GM10266 (cell line): Measurements from ENCODE around the gene HPSE.
A peak's percentile ranks its signal among the peaks of the same experiment; 100 is the strongest.

Experiments used
- DNase-seq: peaks from one replicate; pipeline ENCODE4 v3.0.0; 2012; ENCODE audit errors: extremely low spot score
- TF ChIP-seq, protein P1 (sequence below): IDR thresholded peaks from 2 replicates; pipeline ENCODE4 v1.5.1; 2012; ENCODE audit warnings: mild to moderate bottlenecking, low read depth; ENCODE audit not compliant: control insufficient read depth, insufficient read depth; ENCODE audit errors: missing control alignments

The HPSE gene

DNA sequence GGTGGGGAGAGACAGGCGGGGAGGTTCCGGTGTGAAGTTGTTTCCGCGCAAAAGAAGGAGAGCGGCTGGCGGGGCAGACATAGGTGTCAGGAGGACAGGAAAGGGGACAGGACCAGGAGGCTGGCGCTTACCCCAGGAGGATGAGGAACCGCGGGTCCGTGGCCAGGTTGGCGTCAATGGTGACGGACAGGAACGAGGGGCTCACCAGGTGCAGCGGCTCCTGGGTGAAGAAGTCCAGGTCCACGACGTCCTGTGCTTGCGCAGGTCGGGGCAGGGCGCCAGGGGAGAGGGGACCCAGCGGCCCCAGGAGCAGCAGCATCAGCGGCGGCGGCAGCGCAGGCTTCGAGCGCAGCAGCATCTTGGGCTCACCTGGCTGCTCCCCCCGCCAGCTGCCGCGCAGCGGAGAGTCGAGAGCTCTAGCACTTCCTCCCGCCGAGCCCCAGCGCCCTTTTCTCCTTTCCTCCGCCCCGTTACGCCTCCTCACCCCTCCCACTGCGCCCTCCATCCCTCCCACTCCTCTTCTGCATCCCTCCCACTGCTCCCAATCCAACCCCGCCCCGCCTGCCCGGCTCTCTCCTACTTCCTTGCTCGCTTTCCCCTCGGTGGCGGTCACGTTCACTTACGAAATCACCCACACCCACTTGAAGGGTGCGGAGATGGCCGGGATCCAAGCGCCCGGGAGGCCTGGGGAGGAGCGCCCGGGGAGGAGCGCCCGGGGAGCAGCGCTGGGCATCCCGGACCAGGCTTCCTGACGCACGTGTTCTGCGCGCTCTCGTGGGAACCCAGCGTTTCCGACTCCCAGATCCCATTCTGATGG is at the start of gene HPSE:
HPSE (minus strand) TSS at position 424 of the 817 bp plus-strand sequence; CDS start at position 358, 66 bp downstream.
- peak; percentile 40 for DNase-seq
- TF ChIP-seq, protein P1, sequence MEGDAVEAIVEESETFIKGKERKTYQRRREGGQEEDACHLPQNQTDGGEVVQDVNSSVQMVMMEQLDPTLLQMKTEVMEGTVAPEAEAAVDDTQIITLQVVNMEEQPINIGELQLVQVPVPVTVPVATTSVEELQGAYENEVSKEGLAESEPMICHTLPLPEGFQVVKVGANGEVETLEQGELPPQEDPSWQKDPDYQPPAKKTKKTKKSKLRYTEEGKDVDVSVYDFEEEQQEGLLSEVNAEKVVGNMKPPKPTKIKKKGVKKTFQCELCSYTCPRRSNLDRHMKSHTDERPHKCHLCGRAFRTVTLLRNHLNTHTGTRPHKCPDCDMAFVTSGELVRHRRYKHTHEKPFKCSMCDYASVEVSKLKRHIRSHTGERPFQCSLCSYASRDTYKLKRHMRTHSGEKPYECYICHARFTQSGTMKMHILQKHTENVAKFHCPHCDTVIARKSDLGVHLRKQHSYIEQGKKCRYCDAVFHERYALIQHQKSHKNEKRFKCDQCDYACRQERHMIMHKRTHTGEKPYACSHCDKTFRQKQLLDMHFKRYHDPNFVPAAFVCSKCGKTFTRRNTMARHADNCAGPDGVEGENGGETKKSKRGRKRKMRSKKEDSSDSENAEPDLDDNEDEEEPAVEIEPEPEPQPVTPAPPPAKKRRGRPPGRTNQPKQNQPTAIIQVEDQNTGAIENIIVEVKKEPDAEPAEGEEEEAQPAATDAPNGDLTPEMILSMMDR = no peak

DNA sequence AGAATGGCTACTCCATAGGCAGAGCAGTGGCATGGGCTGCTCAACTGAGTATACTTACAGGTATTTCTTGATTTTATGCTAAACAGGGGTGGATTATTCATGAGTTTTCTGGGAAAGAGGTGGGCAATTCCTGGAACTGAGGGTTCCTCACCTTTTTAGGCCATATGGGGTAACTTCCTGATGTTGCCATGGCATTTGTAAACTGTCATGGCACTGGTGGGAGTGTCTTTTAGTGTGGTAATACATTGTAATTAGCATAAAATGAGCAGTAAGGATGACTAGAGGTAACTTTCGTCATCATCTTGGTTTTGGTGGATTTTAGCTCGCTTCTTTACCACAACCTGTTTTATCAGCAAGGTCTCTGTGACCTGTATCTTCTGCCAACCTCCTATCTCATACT is 48.2 kb upstream of the HPSE start:
- TF ChIP-seq, protein P1 = no peak
- DNase-seq = no peak

DNA sequence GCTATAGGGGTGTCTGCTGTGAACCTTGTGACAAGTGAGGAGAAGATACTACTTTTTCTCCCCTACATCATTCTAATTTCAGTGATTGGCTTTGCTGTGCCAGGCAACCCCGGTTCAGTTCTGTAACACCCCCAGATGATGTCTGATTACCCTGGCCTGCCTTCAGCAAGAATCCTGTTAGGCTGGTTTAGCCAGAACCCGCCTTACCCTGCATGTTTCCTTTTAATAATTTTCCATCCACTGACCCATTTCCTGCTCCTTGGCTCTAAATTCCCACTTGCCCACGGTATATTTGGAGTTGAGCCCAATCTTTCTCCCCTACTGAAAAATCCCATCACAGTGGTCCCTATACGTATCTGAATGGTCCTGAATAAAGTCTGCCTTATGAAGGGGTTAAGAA is 46.5 kb upstream of the HPSE start:
- TF ChIP-seq, protein P1 = no peak

DNA sequence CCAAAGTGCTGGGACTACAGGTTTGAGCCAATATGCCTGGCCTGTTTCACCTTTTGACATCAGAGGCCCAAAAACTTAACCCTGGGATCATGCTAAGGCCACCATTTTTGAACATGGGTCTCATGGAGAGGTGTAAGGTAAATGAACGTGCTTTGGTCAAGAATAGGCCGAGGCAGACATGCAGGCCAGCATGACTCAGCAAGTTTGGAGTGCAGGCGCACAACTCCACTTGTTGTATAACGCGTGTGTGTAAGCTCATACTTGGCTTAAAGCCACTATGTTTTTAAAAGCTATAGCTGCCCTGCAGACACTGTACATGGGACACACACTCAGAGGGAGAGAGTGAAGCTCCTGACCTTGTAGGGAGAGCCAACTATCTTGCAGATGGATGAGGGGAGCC is 43.8 kb upstream of the HPSE start:
- no peak for DNase-seq
- TF ChIP-seq, protein P1 = no peak

More for the DNA sequence above, 46.5 kb upstream of the HPSE start:
- no peak for DNase-seq

- DNase-seq = no peak
Measured at GRCh38 chr4:83372931-83373330, 38.3 kb upstream of the HPSE start.

DNA sequence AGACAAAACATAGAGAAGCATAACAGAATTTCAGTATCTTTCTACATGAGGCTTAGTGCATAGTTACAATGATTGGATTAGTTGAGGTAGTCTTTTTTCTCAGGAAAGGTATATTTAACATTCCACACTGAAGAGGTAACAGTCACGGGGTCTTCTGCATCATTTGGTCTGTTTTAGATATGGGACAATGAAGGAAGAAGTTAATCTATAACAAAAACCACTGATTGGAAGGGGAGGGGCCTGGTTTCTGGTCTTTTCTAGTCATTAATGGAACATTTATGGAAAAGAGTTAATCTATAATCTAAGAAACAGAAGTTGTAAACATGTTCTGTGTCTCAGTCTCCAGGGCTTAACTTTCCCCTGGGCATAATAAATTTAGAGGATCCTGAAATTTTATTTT is 37.3 kb upstream of the HPSE start:
- TF ChIP-seq, protein P1 = no peak
- no peak for DNase-seq

More at GRCh38 chr4:83372931-83373330, 38.3 kb upstream of the HPSE start:
- TF ChIP-seq, protein P1 = no peak

DNA sequence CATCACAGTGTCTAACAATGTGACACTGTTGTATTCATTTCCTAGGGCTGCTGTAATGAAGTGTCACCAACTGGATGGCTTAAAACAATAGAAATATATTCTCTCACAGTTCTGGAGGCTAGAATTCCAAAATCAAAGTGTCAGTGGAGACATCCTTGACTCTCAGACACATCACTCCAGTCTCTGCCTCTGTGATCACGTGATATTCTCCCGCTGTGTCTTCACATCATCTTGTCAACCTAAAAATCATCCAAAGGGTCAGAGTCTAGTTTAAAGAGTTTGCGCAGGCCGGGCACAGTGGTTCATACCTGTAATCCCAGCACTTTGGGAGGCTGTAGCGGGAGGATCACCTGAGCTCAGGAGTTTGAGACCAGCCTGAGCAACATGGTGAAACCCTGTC is 36.6 kb upstream of the HPSE start:
- TF ChIP-seq, protein P1 = no peak
- DNase-seq = no peak
